ENCODE measurements around the gene YIPF5.

Gene YIPF5

GRCh38 chr5:144179226-144179625 is 8.8 kb upstream of the YIPF5 start:
- no peak for DNase-seq (ENCODE audit: low read depth in 3 of 3, low spot score in 1 of 3)

- DNase-seq (ENCODE audit: low read depth in 3 of 3, low spot score in 1 of 3) = no peak
These were observed 7.1 kb upstream of the YIPF5 start for GRCh38 chr5:144177548-144177947.

GRCh38 chr5:144173766-144174165 is 3.3 kb upstream of the YIPF5 start:
- DNase-seq (ENCODE audit: low read depth in 3 of 3, low spot score in 1 of 3) = no peak

GRCh38 chr5:144169904-144170275 is 569 bp downstream of the YIPF5 start:
- no peak for DNase-seq (ENCODE audit: low read depth in 3 of 3, low spot score in 1 of 3)

- DNase-seq (ENCODE audit: low read depth in 3 of 3, low spot score in 1 of 3) = no peak
These were observed 2.5 kb downstream of the YIPF5 start for GRCh38 chr5:144167998-144168397.

- no peak for DNase-seq (ENCODE audit: low read depth in 3 of 3, low spot score in 1 of 3)
These were observed 3.8 kb downstream of the YIPF5 start for GRCh38 chr5:144166696-144167095.

GRCh38 chr5:144162686-144163085 is 7.8 kb downstream of the YIPF5 start:
- DNase-seq (ENCODE audit: low read depth in 3 of 3, low spot score in 1 of 3) = no peak

GRCh38 chr5:144156767-144157171 is 13.7 kb downstream of the YIPF5 start:
- DNase-seq (ENCODE audit: low read depth in 3 of 3, low spot score in 1 of 3) = no peak

- no peak for DNase-seq (ENCODE audit: low read depth in 3 of 3, low spot score in 1 of 3)
These were observed 19.4 kb downstream of the YIPF5 start for GRCh38 chr5:144151026-144151425.

- DNase-seq (ENCODE audit: low read depth in 3 of 3, low spot score in 1 of 3) = no peak
These were observed 25.3 kb downstream of the YIPF5 start for GRCh38 chr5:144144956-144145751.

- DNase-seq (ENCODE audit: low read depth in 3 of 3, low spot score in 1 of 3) = no peak
These were observed 26.8 kb downstream of the YIPF5 start for GRCh38 chr5:144143625-144144024.

GRCh38 chr5:144142824-144143162 is 27.7 kb downstream of the YIPF5 start:
- no peak for DNase-seq (ENCODE audit: low read depth in 3 of 3, low spot score in 1 of 3)

GRCh38 chr5:144142139-144142823 is 28.2 kb downstream of the YIPF5 start:
- DNase-seq (ENCODE audit: low read depth in 3 of 3, low spot score in 1 of 3) = no peak

- DNase-seq (ENCODE audit: low read depth in 3 of 3, low spot score in 1 of 3) = no peak
These were observed 28.9 kb downstream of the YIPF5 start for GRCh38 chr5:144141585-144141984.

- no peak for DNase-seq (ENCODE audit: low read depth in 3 of 3, low spot score in 1 of 3)
These were observed 30.9 kb downstream of the YIPF5 start for GRCh38 chr5:144139586-144139985.

- DNase-seq (ENCODE audit: low read depth in 3 of 3, low spot score in 1 of 3) = no peak
These were observed 35.2 kb downstream of the YIPF5 start for GRCh38 chr5:144135113-144135762.

- DNase-seq (ENCODE audit: low read depth in 3 of 3, low spot score in 1 of 3) = no peak
These were observed 36.1 kb downstream of the YIPF5 start for GRCh38 chr5:144134194-144134826.

GRCh38 chr5:144133050-144133633 is 37.3 kb downstream of the YIPF5 start:
- no peak for DNase-seq (ENCODE audit: low read depth in 3 of 3, low spot score in 1 of 3)

- DNase-seq (ENCODE audit: low read depth in 3 of 3, low spot score in 1 of 3) = no peak
These were observed 39.2 kb downstream of the YIPF5 start for GRCh38 chr5:144131261-144131660.

GRCh38 chr5:144130306-144130705 is 40.2 kb downstream of the YIPF5 start:
- no peak for DNase-seq (ENCODE audit: low read depth in 3 of 3, low spot score in 1 of 3)

- DNase-seq (ENCODE audit: low read depth in 3 of 3, low spot score in 1 of 3) = no peak
These were observed 41.6 kb downstream of the YIPF5 start for GRCh38 chr5:144128844-144129243.

Data from stimulated activated CD4-positive, alpha-beta T cell treated with anti-CD3 and anti-CD28 coated beads, TNF-alpha, amount 100 ng/mL, for 1 hour (primary cell).